Trophoblast cell (in vitro differentiated cells and primary cell): ENCODE measurements around the gene MTREX.

ENCODE experiments used
- DNase-seq, 2 donors: peaks; one replicate each; pipeline ENCODE4 v3.0.0-alpha.2; 2016
- H2AFZ ChIP-seq: 2 replicates; pipeline ENCODE4 v1.6.1; 2013; ENCODE audit warnings: low read length, moderate library complexity, mild to moderate bottlenecking; ENCODE audit not compliant: insufficient read depth, poor library complexity
- H2AK5ac ChIP-seq: 2 replicates; pipeline ENCODE4 v1.6.1; 2013; ENCODE audit warnings: mild to moderate bottlenecking, low read length
- H2BK120ac ChIP-seq: 2 replicates; pipeline ENCODE4 v1.6.1; 2013; ENCODE audit warnings: low read length, mild to moderate bottlenecking, moderate library complexity; ENCODE audit not compliant: insufficient read depth, poor library complexity
- H2BK12ac ChIP-seq: 2 replicates; pipeline ENCODE4 v1.6.1; 2013; ENCODE audit warnings: mild to moderate bottlenecking, low read length, moderate library complexity
- H2BK5ac ChIP-seq: 2 replicates; pipeline ENCODE4 v1.6.1; 2013; ENCODE audit warnings: low read length, low read depth, moderate library complexity, mild to moderate bottlenecking; ENCODE audit not compliant: poor library complexity
- H3K14ac ChIP-seq: 2 replicates; pipeline ENCODE4 v1.6.1; 2013; ENCODE audit warnings: mild to moderate bottlenecking, low read length
- H3K18ac ChIP-seq: 2 replicates; pipeline ENCODE4 v1.6.1; 2013; ENCODE audit warnings: mild to moderate bottlenecking, low read length
- H3K23ac ChIP-seq: 2 replicates; pipeline ENCODE4 v1.6.1; 2013; ENCODE audit warnings: low read length
- H3K27ac ChIP-seq: 2 replicates; pipeline ENCODE4 v1.5.1; 2013; ENCODE audit warnings: low read depth, mild to moderate bottlenecking, inconsistent platforms, low read length, moderate library complexity
- H3K27me3 ChIP-seq: 2 replicates; pipeline ENCODE4 v1.6.1; 2013; ENCODE audit warnings: inconsistent platforms, mild to moderate bottlenecking, low read length, moderate library complexity; ENCODE audit not compliant: insufficient read depth
- H3K36me3 ChIP-seq, 2 experiments: 1 replicate in 1 of 2; 2 replicates in 1 of 2; pipeline ENCODE4 v1.6.1; 2013; ENCODE audit warnings: low read length in 2 of 2, mild to moderate bottlenecking in 2 of 2, moderate library complexity in 1 of 2; ENCODE audit not compliant: insufficient read depth in 2 of 2, control insufficient read depth in 1 of 2
- H3K4ac ChIP-seq: 2 replicates; pipeline ENCODE4 v1.6.1; 2013; ENCODE audit warnings: low read depth, mild to moderate bottlenecking, low read length, moderate library complexity
- H3K4me1 ChIP-seq, 2 experiments: 1 replicate in 1 of 2; 2 replicates in 1 of 2; pipeline ENCODE4 v1.6.1; 2013; ENCODE audit warnings: low read length in 2 of 2, mild to moderate bottlenecking in 2 of 2, moderate library complexity in 1 of 2; ENCODE audit not compliant: insufficient read depth in 2 of 2, control insufficient read depth in 1 of 2
- H3K4me2 ChIP-seq: 2 replicates; pipeline ENCODE4 v1.6.1; 2013; ENCODE audit warnings: inconsistent platforms, mild to moderate bottlenecking, low read length, moderate library complexity
- H3K4me3 ChIP-seq: 2 replicates; pipeline ENCODE4 v1.5.1; 2013; ENCODE audit warnings: mild to moderate bottlenecking, low read depth, low read length, inconsistent platforms
- H3K79me1 ChIP-seq: one replicate; pipeline ENCODE4 v1.6.1; 2013; ENCODE audit warnings: low read length
- H3K79me2 ChIP-seq: 2 replicates; pipeline ENCODE4 v1.6.1; 2013; ENCODE audit warnings: low read length, mild to moderate bottlenecking; ENCODE audit not compliant: control insufficient read depth, insufficient read depth, poor library complexity
- H3K9ac ChIP-seq: 2 replicates; pipeline ENCODE4 v1.6.1; 2013; ENCODE audit warnings: mild to moderate bottlenecking, low read length
- H3K9me3 ChIP-seq: 2 replicates; pipeline ENCODE4 v1.6.1; 2013; ENCODE audit warnings: low read depth, mild to moderate bottlenecking, control low read depth, inconsistent platforms, low read length; ENCODE audit not compliant: insufficient read depth
- H4K12ac ChIP-seq: 2 replicates; pipeline ENCODE4 v1.6.1; 2013; ENCODE audit warnings: low read depth, mild to moderate bottlenecking, low read length, moderate library complexity
- H4K8ac ChIP-seq: 2 replicates; pipeline ENCODE4 v1.6.1; 2013; ENCODE audit warnings: low read depth, mild to moderate bottlenecking, low read length, moderate library complexity
- H4K91ac ChIP-seq: one replicate; pipeline ENCODE4 v1.6.1; 2013; ENCODE audit warnings: low read depth, mild to moderate bottlenecking, low read length, moderate library complexity
- WGBS: extraction: QIAGEN DNeasy Blood & Tissue Kit; methylation state at CpG from one replicate; pipeline ENCODE4 v1.1.7; 2013; ENCODE audit warnings: missing lambda C conversion rate; ENCODE audit not compliant: insufficient read length, insufficient coverage; ENCODE audit errors: extremely low coverage; 5-methylcytosine and 5-hydroxymethylcytosine counted together

Gene MTREX

GRCh38 chr5:55333017-55333416, 25.2 kb downstream of the MTREX start:
- no peaks in the 10 kb centered on the region for H3K4me1 ChIP-seq
- no peak overlapping the region for H3K18ac ChIP-seq
- no peak overlapping the region for H2BK12ac ChIP-seq
- no peak overlapping the region for H2AK5ac ChIP-seq
- H4K8ac ChIP-seq = no peak overlapping the region
- WGBS = no CpG with 5 or more reads among the region's 1 CpG
- H3K4me2 ChIP-seq = no peak overlapping the region
- H3K79me2 ChIP-seq = no peaks in the 10 kb centered on the region
- H3K36me3 ChIP-seq = peaks cover 4 to 6% of the 10 kb centered on the region in 2 experiments
- no peak overlapping the region for H4K12ac ChIP-seq
- DNase-seq = no peak
- no peak overlapping the region for H3K23ac ChIP-seq
- H3K27me3 ChIP-seq = no peaks in the 10 kb centered on the region
- H3K79me1 ChIP-seq = no peaks in the 10 kb centered on the region
- H3K27ac ChIP-seq = no peak overlapping the region
- no peak overlapping the region for H3K4me3 ChIP-seq
- no peak overlapping the region for H3K9ac ChIP-seq
- no peak overlapping the region for H2BK5ac ChIP-seq
- H2AFZ ChIP-seq = no peak overlapping the region
- H3K9me3 ChIP-seq = no peaks in the 10 kb centered on the region
- no peak overlapping the region for H2BK120ac ChIP-seq
- H3K4ac ChIP-seq = no peak overlapping the region
- no peak overlapping the region for H4K91ac ChIP-seq
- H3K14ac ChIP-seq = no peak overlapping the region

GRCh38 chr5:55333811-55334210, 26.0 kb downstream of the MTREX start:
- whole genome bisulfite sequencing = no CpG with 5 or more reads among the region's 2 CpGs

GRCh38 chr5:55338092-55338613, 30.4 kb downstream of the MTREX start:
- Histone ChIP-seq H3K18ac (no peak overlapping the region), H4K8ac (no peak overlapping the region), H2AK5ac (no peak overlapping the region), H3K79me2 (no peaks in the 10 kb centered on the region), H3K4me2 (no peak overlapping the region), H3K14ac (no peak overlapping the region), H3K27me3 (no peaks in the 10 kb centered on the region), H3K4me3 (no peak overlapping the region), H3K4ac (no peak overlapping the region), H2BK120ac (no peak overlapping the region), H2BK5ac (no peak overlapping the region), H4K91ac (no peak overlapping the region), H2BK12ac (no peak overlapping the region), H3K4me1 (no peaks in the 10 kb centered on the region), H3K27ac (no peak overlapping the region), H3K9ac (no peak overlapping the region), H2AFZ (no peak overlapping the region), H3K36me3 (no peaks in the 10 kb centered on the region), H3K9me3 (no peaks in the 10 kb centered on the region), H3K23ac (no peak overlapping the region), H4K12ac (no peak overlapping the region), H3K79me1 (no peaks in the 10 kb centered on the region)
- no peak for DNase-seq
- no CpG with 5 or more reads among the region's 2 CpGs for WGBS

More at GRCh38 chr5:55333811-55334210, 26.0 kb downstream of the MTREX start:
- no peak overlapping the region for H2BK5ac ChIP-seq
- no peak for DNase-seq
- peaks cover 4 to 6% of the 10 kb centered on the region in 2 experiments for H3K36me3 ChIP-seq
- no peak overlapping the region for H4K91ac ChIP-seq
- H4K8ac ChIP-seq = no peak overlapping the region
- H3K9me3 ChIP-seq = no peaks in the 10 kb centered on the region
- H3K4me3 ChIP-seq = no peak overlapping the region
- H3K79me1 ChIP-seq = no peaks in the 10 kb centered on the region
- H3K4ac ChIP-seq = no peak overlapping the region
- no peak overlapping the region for H3K14ac ChIP-seq
- H3K18ac ChIP-seq = no peak overlapping the region
- H2BK120ac ChIP-seq = no peak overlapping the region
- no peak overlapping the region for H4K12ac ChIP-seq
- H3K9ac ChIP-seq = no peak overlapping the region
- H3K27ac ChIP-seq = no peak overlapping the region
- no peak overlapping the region for H2AFZ ChIP-seq
- no peak overlapping the region for H3K4me2 ChIP-seq
- H3K27me3 ChIP-seq = no peaks in the 10 kb centered on the region
- H3K23ac ChIP-seq = no peak overlapping the region
- H3K4me1 ChIP-seq = no peaks in the 10 kb centered on the region
- no peak overlapping the region for H2BK12ac ChIP-seq
- no peaks in the 10 kb centered on the region for H3K79me2 ChIP-seq
- H2AK5ac ChIP-seq = no peak overlapping the region

- no peak overlapping the region for H3K9ac ChIP-seq
- no peak overlapping the region for H3K14ac ChIP-seq
- H2AK5ac ChIP-seq = no peak overlapping the region
- H3K9me3 ChIP-seq = no peaks in the 10 kb centered on the region
- no peaks in the 10 kb centered on the region for H3K36me3 ChIP-seq
- no peak overlapping the region for H3K23ac ChIP-seq
- DNase-seq = no peak
- H2BK120ac ChIP-seq = no peak overlapping the region
- H2AFZ ChIP-seq = no peak overlapping the region
- no CpG with 5 or more reads among the region's 5 CpGs for WGBS
- no peak overlapping the region for H4K12ac ChIP-seq
- no peak overlapping the region for H3K4me3 ChIP-seq
- no peaks in the 10 kb centered on the region for H3K4me1 ChIP-seq
- H2BK12ac ChIP-seq = no peak overlapping the region
- no peaks in the 10 kb centered on the region for H3K79me1 ChIP-seq
- no peak overlapping the region for H4K91ac ChIP-seq
- no peak overlapping the region for H3K4me2 ChIP-seq
- H3K18ac ChIP-seq = no peak overlapping the region
- no peaks in the 10 kb centered on the region for H3K27me3 ChIP-seq
- H3K27ac ChIP-seq = no peak overlapping the region
- no peak overlapping the region for H4K8ac ChIP-seq
- no peak overlapping the region for H3K4ac ChIP-seq
- no peak overlapping the region for H2BK5ac ChIP-seq
- no peaks in the 10 kb centered on the region for H3K79me2 ChIP-seq
These were observed 31.0 kb downstream of the MTREX start for GRCh38 chr5:55338810-55339243.
